ENCODE results near the gene HOXC5.

The HOXC5 gene

DNA sequence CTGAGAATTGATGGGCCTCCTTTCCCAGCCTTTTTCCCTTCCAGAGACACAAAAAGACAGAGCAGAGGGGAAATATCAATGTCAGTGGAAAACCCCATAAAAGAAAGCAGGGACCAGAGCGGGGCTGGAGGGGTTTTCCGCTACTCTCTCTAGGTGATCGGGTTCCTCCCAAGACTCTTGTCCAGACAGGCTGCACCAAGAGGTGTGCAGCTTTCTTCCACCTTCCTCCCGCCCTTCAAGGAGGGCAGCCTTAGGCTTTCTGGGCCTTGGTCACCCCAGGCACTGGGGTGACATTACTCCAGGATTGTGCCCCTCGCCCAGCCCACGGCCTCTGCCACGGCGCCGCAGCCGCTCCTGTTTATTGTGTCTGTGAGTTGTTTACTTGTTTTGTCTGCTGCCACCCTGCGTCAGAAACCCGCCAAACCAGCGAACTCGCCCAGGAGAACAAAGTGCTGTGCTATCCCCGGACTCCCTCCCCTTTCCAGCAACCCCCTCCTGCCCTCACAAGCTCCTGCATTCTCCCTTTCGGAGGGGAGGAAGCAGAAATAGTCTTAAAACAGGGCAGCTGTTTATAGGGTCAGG is 11.3 kb upstream of the HOXC5 start:
- no peak for DNase-seq

DNA sequence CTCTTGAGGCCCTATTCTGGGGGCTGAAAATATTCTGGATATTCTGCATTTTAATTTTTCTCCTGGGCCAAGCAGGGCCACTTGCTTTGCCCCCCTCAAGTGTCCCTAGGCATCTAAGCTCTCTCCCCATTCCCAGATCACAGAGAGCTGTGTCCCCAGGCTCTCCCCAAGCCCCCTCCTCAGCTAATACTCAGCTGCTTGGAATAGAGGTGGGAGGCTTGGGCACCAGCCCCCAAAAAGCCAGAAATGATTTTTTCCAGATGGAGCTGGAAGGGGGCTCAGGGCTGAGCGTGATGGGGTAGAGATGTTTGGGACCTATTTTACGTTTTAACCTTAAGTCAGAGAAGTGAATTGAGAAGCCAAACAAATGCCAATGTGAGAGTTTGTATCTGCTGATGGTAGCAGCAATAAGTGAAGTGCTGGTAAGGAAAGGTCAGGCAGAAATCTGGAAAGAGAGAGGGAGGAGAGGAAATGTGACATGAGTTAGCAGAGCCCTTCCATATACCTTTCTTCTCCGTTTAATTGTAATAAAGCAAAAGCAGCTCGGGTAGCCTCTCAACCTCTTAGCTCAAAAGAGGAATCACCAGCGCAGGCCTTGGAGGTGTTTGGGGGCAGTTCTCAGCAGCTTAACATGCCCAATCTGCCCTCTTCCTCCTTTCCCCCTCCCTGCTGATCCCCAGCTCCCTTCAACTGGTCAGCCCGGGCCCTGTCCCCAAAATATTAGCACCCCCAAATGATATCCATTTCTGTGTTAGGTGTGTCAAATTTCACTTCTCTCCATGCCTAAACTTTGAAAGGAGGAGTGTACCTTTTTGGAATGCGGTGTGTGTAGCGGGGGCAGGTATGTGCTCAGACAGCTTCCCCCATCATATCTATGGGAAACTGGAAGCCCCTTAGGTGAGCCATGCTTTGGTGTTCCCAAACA is 9.6 kb upstream of the HOXC5 start:
- no peak for DNase-seq

DNA sequence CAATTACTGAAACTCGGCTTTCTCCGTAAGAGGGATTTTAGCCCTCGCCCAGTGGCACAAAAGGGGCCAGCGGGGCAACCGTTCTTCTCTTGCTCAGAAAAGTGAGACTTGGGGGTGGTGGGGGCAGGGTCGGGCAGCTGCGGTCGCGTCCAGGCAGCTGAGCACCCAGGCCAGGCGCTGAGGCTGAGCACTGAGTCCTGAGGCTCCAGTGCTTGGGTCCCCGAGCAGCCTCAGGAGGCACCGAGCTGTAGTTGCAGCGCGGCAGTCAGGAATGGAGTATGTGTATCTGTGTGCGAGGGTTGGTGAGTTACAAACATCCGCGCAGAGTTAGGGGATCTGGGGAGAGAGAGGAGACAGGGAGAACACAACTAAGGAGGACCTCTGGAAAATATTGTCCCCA is 8.7 kb upstream of the HOXC5 start:
- no peak for DNase-seq

DNA sequence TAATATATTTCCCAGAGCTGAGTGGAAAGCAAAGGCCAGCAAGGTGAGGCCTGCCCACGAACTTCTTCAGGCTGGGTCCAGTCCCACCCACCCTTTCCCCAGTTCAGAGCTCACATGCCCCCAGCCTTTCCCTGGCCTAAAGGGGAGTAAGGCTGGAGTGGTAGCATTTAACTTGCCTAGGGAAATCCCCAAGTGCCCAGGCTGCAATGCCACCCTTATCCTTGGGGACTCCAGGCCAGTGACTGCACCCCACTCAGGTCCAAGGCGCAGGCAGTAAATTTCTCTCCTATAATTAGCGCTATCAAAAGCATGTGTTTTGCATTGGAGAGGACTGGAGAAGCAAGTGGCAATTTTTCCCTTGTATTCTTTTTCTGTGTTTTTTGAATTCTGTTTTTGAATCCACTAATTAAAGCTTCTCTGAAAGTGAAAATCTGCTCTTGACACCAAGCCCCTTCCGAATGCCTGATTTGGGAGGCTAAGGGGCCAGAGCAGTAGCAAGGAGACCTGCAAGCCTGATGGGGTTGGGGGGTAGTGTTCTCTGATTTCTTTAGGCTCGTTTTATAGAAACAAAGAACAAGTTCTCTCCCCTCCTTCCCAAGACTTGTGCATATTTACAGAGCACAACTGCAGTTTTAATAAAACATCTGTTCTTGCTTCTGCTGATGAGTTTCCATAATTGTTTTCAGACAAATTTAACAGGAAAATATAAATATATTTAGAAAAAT is 8.1 kb upstream of the HOXC5 start:
- DNase-seq = no peak

DNA sequence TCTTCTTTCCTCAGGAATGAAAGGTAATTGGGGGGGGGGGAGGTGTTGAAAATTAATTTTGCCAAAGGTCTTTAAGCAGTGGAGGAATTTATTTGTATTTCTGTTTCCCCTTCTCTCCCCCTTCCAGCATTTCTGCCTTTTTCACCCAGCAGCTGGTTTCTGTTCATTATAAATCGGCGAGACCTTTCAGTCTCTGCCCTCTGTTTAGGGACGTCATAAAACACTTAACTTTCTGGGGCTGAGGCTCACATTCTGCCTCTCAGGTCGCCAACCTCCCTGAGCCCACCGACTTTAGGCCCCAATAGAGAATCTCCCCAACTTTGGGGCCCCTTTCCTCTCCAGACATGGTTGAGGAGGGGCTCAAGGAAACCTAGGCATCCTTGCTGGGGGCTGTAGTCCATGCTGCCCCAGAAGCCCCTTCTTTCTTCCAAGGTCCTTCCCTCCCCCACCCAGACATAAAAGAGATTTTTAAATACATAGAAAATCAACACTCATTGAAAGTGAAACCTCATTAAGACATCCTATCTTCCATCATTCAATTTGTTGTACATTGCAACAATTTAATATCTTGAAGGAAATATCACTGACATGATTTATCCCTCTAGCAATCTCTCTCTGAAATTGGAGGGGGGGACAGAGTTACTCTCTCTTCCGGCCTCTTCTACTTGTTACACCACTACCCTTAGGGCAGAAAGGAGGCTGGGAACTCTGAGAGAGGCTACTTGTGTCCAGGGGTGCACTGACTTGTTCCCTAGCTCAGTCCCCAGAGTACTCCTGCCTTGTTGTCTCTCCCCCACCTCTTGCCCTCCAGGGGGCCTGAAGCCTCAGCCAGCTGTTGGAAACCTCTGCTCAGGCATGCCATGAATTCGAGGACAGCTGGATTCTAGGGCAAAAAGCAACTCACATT is 7.1 kb upstream of the HOXC5 start:
- no peak for DNase-seq

DNA sequence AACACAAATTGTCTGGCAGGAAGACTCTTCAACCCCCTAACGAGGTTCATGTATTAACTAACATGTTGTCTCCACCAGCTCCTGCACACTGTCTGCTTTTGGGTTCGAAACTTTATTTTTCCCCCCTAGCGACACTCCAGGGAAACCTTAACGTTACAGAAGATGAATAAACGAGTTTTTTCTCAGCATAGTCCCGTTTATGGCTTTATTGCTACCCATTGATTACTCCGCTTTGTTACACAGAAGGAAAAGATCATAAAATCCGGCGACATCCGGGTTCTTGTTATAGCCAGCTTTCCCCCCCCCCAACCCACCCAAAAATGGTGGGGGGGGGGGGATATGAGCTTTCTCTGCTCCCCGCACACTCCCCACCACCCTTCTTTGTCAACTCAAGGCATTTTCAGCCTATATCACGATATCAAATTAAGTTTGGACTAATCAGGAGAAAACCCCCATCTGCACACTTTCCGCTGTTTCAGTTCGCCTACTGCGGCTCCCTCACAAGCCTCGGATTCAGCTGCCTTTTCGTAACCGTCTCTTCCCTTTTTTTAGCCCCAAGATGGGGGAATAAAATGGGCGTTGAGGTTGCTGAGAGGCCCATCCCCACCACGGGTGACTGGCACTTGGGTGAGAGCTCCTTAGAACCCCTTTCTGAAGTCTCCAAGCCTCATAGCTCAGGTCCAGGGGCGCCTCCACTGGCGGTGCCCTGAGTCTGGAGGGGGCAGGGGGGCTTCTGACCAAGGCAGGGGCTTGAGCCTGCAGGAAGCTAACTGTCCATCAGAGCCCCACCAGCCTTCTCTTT is 6.0 kb upstream of the HOXC5 start:
- no peak for DNase-seq

DNA sequence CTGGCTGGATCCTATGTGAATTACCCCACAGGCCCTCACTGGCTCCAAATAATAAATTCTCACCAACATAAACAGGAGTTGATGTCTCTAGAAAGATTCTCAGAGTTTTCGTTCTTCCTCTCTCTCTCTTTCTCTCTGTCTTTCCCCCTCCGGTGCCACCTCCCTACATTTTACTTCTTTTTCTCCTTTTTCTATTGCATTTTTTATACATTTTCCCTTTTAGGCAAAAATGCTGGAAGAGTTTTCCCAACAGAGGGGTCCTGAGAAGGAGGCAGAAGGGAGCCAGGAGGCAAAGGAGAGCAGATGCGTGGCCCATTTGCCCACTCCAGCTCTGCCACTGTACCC is 5.4 kb upstream of the HOXC5 start:
- no peak for DNase-seq

DNA sequence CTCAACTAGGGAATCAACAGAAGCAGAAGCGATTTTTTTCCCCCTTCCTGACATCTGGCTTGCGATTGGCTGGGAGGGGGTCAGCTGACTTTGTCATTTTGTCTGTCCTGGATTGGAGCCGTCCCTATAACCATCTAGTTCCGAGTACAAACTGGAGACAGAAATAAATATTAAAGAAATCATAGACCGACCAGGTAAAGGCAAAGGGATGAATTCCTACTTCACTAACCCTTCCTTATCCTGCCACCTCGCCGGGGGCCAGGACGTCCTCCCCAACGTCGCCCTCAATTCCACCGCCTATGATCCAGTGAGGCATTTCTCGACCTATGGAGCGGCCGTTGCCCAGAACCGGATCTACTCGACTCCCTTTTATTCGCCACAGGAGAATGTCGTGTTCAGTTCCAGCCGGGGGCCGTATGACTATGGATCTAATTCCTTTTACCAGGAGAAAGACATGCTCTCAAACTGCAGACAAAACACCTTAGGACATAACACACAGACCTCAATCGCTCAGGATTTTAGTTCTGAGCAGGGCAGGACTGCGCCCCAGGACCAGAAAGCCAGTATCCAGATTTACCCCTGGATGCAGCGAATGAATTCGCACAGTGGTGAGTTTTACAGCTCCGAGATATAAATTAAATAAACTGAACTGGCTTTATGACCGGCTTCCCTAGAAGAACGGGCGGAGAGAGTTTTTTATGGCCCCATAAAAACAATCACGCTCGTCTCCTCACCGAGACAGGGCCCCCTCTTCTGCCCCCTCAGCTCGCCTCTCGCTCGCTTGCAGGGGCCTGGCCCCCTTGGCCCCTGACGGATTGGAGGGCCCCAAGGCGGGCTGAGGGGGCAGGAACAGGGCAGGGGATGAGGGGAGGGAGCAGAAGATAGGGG is 4.3 kb upstream of the HOXC5 start, which contains the start of gene HOXC6:
TSS of gene HOXC6 (plus strand) at position 127 of the 888 bp plus-strand sequence. CDS start at position 209, 82 bp downstream.
- no peak for DNase-seq

DNA sequence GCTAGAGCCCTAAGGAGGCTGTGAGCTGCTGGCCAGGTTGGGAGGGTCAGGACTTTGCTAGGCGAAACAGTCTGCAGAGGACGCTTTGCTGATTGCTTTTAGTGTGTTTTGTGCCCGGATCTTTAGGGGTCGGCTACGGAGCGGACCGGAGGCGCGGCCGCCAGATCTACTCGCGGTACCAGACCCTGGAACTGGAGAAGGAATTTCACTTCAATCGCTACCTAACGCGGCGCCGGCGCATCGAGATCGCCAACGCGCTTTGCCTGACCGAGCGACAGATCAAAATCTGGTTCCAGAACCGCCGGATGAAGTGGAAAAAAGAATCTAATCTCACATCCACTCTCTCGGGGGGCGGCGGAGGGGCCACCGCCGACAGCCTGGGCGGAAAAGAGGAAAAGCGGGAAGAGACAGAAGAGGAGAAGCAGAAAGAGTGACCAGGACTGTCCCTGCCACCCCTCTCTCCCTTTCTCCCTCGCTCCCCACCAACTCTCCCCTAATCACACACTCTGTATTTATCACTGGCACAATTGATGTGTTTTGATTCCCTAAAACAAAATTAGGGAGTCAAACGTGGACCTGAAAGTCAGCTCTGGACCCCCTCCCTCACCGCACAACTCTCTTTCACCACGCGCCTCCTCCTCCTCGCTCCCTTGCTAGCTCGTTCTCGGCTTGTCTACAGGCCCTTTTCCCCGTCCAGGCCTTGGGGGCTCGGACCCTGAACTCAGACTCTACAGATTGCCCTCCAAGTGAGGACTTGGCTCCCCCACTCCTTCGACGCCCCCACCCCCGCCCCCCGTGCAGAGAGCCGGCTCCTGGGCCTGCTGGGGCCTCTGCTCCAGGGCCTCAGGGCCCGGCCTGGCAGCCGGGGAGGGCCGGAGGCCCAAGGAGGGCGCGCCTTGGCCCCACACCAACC is 3.1 kb upstream of the HOXC5 start:
- no peak for DNase-seq

DNA sequence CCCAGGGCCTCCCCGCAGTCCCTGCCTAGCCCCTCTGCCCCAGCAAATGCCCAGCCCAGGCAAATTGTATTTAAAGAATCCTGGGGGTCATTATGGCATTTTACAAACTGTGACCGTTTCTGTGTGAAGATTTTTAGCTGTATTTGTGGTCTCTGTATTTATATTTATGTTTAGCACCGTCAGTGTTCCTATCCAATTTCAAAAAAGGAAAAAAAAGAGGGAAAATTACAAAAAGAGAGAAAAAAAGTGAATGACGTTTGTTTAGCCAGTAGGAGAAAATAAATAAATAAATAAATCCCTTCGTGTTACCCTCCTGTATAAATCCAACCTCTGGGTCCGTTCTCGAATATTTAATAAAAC is 2.4 kb upstream of the HOXC5 start:
- DNase-seq = no peak

DNA sequence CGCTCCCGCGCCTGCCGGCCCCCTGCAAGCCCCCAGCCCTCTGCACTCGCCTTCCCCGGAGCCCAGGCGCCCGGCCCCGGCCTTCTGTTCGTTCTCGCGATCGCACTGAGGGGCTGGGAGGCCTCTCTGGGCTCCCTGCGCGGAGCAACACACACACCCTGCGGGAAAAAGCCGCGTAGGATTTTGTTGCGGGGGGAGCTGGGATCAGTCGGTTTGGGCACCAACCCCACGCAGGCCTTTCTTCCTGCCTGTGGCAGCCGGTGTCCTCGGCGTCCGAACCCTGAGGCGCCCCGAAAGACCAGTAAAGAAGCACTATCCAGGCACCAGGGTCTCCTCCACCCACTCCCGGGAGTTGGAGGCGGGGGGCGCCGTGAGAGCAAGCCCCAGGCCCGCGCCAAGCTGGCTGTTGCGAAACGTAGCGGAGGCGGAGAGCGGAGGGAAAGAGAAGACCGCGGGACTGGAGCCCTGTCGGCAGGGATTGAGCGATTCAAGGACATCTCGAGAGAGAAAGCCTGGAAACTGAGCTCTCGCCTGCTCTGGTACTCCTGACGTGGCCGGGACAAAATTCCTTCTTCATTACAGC is 1.9 kb upstream of the HOXC5 start:
- DNase-seq = no peak

DNA sequence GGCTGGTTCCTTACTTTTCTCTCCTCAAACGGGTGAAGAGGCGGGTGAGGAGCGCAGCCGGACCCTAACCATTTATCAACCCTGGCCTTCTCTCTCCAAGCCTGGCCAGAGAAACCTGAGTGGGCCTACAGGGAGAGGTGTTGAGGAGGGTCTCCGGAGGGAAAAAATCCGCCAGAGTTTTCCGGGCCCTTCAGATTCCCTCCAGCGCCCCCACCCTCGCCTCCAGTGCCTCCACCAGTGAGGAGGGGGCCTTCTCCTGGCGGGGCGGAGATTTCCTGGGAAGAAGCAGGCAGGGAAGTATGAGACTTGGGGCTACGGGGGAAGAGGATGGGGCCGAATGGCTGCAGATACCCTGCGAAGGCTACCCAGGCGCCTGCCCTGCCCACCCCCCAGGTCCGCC is 1.4 kb upstream of the HOXC5 start:
- DNase-seq = no peak

DNA sequence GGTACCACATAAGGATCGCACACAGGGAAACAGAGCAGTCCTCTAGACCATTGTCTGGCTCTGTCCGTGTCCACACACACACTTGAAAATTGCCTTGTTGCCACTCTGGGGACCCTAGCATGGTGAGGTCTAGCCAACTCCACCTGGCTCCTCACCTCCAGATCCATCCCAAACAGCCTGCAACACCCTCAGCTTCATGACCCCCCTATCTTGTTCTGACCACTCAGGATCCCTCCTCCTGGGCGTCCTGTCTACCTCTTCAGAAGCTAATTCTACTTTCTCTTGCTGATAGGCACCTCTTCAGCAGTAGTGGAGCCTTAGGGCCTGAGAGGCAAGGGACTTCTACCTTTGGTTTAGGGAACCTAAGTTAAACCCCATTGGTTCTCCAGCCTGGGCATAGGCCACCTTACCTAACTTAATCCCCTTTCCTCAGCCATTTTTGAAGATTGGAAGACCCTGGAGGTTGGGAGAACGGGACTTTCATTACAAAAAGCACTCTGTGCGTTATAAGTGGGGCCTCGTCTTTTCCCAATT is 697 bp upstream of the HOXC5 start:
- no peak for DNase-seq

DNA sequence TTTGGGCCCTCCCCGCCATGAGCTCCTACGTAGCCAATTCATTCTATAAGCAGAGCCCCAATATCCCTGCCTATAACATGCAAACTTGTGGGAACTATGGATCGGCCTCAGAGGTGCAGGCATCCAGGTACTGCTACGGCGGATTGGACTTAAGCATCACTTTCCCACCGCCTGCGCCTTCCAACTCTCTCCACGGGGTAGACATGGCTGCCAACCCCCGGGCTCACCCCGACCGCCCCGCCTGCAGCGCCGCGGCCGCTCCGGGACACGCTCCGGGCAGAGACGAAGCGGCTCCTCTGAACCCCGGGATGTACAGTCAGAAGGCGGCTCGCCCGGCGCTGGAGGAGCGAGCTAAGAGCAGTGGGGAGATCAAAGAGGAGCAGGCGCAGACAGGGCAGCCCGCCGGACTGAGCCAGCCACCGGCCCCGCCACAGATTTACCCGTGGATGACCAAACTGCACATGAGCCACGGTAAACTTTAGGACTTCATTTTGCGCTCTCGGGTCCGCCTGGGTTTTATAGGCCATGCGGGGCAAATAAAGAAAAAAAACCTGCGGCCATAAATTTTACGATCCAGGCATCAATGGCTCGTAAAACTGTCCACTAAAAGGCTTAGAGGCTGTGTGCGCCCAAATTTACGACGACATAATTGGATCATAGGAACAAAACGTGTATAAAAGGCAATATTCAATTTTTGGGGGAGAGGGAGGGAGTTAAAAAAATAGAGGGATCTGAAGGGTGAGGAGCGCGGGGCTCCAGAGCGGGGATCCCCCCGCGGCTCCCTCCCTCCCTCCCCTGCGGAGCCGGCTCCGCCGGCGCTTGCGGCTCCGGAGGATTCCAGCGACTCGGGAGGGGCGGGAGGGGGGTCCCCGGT is 493 bp downstream of the HOXC5 start:
- DNase-seq = no peak

DNA sequence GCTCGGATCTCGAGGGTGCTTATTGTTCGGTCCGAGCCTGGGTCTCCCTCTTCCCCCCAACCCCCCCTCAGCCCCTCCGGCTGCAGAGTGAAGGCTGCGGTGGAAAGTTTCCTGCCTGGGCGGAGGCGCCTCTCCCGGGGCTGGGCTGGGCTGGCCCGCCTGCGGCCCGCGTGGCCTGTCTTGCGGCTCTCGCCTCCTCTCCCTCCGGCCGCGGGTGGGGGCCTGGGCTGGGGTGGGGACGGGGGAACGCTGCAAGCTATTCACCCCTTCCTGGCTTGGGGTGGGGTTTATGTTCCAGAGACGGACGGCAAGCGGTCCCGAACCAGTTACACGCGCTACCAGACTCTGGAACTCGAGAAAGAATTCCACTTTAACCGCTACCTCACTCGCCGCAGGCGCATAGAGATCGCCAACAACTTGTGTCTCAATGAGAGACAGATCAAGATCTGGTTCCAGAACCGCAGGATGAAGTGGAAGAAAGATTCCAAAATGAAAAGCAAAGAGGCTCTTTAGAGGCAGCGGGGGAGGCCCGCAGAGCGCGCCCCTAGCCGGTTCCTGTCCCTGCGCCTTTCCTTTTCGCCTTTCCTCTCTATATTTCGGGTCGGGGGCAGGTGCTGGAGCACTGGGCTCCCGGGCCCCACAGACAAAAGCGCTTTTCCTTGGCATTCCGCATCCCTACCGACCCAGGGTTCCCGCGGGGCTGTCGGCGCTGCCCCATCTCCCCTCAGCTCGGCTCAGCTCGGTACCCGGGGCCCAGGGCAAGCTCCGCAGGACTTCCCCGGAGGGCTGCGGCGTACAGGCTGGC is 1.3 kb downstream of the HOXC5 start:
- DNase-seq = no peak

DNA sequence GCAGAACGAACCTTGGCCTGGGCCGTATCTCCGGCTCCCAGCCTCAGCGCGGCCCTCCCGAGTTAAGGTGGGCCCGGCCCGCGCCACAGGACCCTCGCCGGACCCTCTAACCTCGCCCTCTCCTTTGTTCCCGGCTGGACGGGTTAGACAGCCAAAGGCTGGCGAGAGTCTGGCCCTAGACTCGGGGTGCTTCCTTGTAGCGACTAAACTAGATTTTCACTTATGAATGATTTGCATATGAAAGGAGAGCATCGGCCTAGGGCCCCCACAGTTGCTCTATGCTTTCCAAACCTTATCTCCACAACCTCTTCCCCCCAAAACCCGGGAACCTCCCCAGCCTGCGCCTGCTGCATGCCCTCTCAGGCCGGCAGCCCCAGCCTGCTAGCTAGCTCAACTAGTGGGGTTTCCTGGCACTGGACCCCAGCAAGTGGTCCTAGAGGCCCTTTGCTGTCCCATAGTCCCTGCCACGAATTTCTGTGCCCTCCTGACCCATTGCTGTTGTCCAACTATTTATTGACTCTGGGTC is 2.0 kb downstream of the HOXC5 start:
- DNase-seq = no peak
